HEK293T (cell line): ENCODE data around the gene ESR1.

Experiments used
- BHLHE40 ChIP-seq: fragments of 450-650 bp; IDR thresholded peaks from 2 replicates; pipeline ENCODE4 v1.6.1; 2016; ENCODE audit warnings: mild to moderate bottlenecking, moderate library complexity, borderline replicate concordance
- ELF4 ChIP-seq: fragments of 450-650 bp; IDR thresholded peaks from 2 replicates; pipeline ENCODE4 v1.6.1; 2017; ENCODE audit warnings: antibody characterized with exemption
- FOXA1 ChIP-seq: fragments of 450-650 bp; IDR thresholded peaks from 2 replicates; pipeline ENCODE4 v1.6.1; 2016; ENCODE audit warnings: mild to moderate bottlenecking
- FOXM1 ChIP-seq: fragments of 450-650 bp; IDR thresholded peaks from 2 replicates; pipeline ENCODE4 v1.6.1; 2017; ENCODE audit warnings: mild to moderate bottlenecking, borderline replicate concordance
- SP1 ChIP-seq: fragments of 450-650 bp; IDR thresholded peaks from 2 replicates; pipeline ENCODE4 v1.6.1; 2017

DNA sequence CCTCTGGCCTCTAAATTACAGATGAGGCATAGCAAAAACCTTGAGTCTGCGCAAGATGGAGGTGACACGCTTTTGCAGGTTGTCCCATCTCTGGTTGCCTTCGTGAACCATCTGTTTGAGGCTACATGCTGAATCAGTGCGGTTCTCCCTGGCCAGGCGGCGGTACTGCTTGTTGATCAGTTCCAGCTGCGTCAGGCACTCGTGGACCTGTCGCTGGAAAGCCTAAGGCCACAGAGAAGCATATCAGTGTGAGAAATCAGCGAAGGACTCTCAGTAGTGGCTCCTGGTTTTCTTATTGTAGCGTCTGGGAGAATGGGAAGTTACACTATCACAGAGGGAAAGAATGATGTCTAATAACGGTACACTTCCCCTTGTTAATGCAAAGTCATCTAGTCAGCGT, 344.4 kb downstream of the ESR1 start:
- TF ChIP-seq BHLHE40, result no peak
- TF ChIP-seq ELF4, result no peak
- no peak for TF ChIP-seq FOXM1
- no peak for TF ChIP-seq FOXA1
- TF ChIP-seq SP1, result no peak
